ENCODE data around the gene AR.

AR gene

DNA sequence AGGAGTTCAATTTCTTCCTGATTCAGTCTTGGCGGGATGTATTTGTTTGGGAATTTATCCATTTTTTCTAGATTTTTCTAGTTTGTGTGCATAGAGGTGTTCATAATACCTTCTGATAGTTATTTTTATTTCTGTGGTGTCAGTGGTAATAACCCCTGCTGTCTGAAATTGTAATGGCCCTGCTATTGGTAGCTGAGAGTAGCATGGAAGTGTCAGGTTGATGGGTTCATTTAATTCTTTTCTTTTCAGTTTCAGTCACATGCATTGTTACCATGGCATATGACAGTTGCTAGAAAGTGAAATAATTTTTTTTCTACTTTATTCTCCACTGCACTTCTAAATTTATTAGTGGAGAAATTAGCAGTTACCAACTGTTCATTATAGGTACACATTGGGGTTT lies 20.7 kb downstream of the AR start:
- DNase-seq (ENCODE audit: low spot score) (no peak), FAIRE-seq (no peak)

DNA sequence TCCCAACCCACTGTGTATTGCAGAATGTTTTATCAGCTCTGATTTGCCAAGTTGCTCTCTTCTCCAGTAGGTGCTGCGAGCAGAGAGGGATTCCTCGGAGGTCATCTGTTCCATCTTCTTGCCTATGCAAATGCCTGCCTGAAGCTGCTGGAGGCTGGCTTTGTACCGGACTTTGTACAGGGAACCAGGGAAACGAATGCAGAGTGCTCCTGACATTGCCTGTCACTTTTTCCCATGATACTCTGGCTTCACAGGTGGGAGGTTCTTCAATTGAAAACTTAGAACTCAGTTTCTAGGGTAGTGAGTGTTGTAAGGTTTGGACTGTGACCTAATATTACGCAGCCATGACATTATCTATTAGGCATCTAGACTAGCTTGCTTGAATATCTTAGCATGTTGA lies 24.9 kb downstream of the AR start:
- DNase-seq (ENCODE audit: low spot score): no peak
- no peak for FAIRE-seq

DNA sequence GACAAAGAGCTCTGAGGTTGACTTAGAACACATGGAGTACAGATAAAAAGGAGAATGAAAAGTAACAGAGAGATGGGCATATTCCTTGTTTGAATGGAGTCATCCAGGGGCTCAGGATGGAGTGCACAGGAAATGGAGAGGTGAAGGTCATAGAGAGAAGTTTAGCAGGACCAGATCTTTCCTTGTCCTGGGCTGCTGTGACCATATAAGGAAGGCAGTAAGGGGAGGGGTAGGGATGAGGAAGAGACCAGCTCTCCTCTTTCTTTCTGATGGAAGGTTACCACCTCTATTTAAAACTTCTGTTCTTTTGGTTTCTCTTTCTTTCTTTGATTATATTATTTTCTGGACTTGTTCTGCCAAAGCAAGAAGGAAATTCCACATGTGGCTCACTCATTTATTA lies 27.0 kb downstream of the AR start:
- FAIRE-seq: no peak
- no peak for DNase-seq (ENCODE audit: low spot score)

DNA sequence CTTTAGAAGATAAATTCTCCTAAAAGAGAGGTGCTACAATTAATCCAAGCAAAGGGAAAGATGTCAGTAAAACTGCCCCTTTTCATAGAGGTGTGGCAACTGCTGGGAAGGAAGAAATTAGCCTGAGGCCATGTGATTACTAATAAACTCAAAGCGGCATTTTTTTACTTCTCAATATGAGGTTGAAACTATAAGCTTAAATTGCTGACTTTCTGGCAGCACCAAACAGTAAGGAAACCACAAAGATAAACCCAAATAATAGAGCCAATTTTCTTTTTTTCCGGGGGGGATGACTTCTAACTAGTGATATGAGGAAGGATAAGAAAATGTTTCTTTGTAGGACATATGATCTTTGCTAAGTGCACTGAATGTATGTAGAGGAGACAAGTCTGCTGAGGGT lies 30.9 kb downstream of the AR start:
- no peak for FAIRE-seq
- no peak for DNase-seq (ENCODE audit: low spot score)

DNA sequence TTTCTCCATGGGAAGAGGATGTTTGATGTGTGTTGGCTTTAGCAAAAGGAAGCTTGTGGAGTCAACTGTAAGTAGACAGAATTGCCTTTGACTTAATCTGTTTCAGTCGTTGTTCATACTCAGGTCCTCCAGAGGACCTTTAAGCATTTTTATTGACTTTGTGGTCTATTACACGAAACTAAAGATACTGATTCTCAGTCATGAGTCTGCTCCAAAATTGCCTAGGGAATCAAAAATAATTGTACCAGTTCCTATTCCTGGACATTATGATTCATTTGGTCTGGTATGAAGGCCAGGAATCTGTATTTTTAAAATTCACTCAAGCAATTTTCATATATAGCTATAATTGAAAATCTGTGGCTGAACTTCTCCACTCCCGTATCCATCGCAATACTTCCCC lies 38.6 kb downstream of the AR start:
- no peak for FAIRE-seq
- no peak for DNase-seq (ENCODE audit: low spot score)

DNA sequence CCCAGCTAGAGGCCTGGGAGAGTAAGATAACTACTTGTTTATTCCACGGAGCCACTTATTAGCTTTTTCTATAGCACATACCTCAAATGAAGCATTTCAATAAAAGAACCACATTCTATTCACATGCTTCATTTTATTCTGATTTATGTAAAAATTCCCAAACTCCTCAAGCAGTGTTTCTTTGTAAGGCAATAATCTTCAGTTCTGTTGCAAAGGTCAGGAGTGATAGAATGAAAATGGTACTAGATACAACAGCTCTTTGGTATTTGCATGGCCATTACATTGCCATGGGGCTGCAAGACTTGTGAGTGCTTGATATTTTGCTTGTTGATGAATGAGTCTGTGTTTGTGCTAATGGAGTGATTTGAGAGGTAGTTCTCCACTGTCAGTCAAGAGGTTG lies 39.4 kb downstream of the AR start:
- DNase-seq (ENCODE audit: low spot score) (no peak), FAIRE-seq (no peak)

DNA sequence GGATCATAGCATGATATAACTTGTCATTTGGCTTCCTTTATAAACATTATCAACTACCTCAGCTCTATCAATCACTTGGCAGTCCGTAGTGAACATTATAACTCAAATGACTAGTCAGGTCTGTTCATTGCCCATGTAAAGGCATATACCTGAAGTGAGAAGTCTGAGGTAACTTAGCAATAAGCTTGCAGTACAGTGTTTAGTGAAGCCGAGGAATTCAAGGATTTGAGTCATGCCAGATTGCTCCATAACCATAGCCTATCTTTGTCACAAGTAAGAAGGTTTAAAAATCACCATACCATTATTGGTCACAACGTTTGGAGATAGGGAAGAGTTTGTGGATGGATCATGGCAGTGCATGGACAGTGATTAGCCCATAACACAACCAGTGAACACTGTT lies 41.6 kb downstream of the AR start:
- DNase-seq (ENCODE audit: low spot score) (no peak), FAIRE-seq (no peak)

DNA sequence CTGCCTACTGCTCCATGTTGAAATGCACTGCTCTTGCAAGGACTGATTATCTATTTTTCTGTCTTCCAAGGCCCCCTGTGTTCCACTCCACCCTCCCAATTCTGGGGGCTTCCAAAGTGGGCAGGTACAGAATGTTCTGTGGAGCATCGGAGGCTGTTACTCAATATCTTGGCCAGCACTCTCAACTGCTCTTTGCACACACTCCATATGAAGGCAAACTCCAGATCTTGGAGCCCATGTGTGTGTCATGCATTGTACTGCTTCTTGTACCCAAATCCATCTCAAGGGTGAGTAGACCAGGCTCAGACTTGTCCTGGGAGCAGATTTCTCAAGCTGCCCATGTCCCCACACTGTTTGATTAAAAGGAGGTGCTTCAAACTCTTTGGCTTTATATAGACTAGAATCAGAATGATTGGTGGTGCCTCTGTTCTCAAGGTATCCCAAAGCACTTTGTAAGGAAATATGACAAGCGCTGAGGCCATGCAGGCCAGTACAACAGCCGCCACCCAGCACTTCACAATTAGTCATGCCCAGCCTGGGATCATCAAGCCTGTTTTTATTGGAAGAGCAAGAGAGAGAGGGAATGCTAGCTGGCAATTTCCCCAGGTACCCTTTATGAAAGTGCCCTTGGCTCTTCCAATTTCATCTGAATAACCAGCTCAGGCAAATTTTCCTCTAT lies 44.3 kb downstream of the AR start:
- DNase-seq (ENCODE audit: low spot score) (no peak), FAIRE-seq (no peak)

DNA sequence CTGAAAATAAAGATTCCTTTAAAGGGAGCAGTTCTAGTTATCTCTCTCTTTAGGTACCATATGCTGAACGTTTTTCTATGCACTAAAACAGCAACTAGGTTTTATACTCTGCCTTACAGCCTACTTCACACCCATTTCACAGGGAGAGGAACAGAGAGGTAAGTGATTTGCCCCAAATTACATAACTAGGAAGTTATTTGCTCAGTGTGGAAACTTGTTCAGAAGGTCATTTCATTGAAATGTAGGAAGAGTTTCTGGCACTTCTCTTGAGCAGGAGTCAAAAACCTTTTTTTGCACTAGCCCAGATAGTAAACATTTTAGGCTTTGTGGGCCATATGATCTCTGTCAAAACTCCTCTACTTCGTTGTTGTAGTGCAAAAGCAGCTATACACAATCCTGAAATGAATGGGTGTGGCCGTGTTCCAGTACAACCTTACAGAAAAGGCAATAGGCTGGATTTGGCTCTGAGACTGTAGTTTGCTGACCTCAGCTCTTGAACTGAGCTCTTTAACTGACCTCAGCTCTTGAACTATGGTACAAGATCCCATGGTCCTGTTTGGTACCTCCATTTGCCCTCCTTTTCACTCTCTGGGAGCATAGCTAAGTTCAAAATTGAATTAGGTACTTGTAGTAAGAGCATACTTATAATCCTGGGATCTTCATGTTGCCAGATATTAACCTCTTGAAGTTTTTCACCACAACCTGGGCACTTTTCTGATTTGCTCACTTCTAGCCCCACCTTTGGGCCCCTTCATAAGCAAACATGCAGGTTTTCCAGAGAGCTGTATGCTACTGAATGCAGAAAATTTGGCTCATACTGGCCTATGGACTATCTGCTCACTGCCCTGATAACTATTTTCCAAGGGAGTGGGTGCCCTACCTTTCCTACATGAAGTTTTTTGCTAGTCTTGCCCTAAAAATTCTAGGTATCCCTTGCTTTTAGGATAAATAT lies 53.3 kb downstream of the AR start:
- DNase-seq (ENCODE audit: low spot score): no peak
- no peak for FAIRE-seq

DNA sequence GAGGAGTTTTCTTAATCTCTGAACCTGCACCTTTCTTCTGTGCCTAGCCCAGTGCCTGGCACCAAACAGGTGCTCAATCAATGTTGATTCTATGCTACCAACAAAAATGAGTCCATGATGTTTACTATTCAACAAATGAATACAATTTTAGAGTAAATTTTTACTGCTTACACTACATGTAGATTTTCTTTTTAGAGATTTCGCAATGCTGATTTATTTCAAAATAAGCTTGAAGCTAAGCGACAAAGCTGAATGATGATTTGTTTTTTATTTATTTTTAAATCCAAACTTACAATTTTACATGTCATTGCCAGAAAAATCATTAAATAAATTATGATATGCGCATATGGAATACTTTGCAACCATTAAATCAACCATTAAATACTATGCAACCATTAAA lies 55.7 kb downstream of the AR start:
- FAIRE-seq (no peak), DNase-seq (ENCODE audit: low spot score) (no peak)

DNA sequence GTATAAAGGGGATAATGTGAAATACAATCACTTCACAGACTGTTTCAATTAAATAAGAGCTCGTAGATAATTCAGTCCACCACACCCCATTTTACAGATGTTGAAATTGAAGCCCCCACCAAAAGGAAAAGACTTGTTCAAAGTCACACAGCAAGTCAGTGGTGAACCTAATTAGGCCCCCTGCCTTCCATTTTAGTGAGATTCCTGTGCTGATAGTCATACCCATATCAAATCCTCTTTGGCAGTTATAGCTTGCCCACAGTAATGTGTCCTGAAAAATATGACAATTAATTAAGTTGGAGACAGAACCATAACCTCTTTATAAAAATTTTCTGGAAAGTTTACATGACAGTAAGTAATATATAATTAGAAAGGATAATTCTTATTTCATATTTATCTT lies 58.0 kb downstream of the AR start:
- DNase-seq (ENCODE audit: low spot score): no peak
- no peak for FAIRE-seq

DNA sequence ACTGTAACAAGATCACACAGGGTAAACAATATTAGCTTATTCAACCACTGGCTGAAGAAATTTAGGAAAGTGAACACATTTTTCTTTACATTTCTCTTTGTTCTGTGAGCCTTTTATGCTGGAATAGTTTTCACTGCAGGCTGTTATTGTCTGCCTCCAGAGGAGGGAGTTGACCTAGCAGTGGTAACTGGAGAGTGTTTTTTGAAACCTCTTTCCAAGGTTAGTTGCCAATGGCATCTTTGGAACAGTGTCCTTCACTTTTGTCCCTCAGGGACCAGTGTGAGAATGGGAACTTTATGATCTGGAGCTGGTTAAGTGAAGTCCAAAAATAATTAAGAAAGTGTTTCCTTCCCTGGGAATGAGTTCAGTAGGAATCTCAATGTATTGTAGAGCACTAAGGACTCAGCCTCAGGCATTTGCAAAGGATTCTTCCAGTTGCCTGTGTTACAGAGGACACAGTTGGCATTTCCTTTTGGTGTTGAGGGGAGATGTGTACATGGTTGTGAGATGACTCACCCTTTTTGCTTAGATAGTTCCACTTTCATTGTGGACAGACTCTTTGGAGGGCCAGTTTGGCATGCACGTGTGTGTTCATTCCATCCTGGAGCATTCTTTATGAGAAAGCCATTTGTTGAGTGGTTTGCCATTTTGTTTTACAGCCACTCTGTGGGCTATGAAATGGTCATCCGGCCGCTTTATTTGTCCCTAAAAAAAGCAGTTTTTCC lies 61.3 kb downstream of the AR start:
- no peak for FAIRE-seq
- peak; percentile 37 for DNase-seq (ENCODE audit: low spot score)

DNA sequence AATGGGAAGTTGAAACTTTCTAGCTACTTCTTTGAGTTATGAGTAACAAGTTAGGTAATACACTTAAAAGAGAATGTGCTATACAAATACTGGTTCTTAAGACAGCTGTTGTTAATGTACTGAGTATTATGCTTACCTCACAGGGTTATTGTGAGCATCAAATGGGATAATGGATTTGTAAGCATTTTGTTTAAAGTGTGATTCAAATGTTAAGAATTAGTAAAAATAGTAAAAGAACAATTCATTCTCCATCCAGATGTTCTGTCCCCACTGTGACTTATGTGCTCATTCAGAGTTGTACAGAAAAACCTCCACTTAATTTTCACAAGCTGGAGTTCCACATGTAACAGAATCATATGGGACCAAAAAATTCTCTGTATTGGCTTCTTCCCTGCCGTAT lies 63.6 kb downstream of the AR start:
- FAIRE-seq (no peak), DNase-seq (ENCODE audit: low spot score) (no peak)

DNA sequence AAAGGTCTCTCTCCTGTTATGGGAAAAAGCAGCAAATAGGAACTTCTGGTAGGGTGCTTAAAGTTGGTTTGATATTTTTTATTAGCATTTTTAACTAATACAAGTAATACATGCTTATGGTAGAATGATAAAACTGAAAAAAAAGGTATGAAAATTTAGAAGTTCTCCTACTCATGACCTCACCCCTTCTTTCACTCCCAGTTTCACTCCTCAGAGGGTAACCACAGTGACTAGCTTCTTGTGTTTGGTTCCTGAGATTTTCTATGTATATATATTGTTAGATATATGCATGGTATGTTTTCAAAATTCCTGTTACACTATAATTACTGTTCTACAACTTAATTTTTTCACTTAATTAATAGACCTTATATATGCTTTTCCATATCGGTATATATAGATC lies 66.5 kb downstream of the AR start:
- DNase-seq (ENCODE audit: low spot score): no peak
- no peak for FAIRE-seq

DNA sequence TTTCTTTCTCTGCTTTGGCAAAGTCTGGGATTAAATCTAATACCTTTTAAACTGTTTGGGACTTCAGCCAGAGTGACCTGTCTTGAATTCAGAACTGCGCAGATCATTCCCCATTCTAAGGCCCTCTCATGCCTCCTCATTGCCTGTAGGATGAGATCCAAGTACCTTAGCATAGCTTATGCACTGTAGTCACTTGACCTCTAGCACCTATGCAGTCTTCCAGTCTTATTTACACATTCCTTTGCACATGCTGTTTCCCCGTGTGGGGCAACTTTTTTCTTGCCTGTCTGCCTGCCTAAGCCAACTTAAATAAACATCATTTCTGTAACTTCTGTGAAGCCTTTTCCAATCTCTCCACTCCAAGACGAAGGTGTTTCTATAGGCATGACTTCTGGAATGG lies 68.4 kb downstream of the AR start:
- no peak for FAIRE-seq
- DNase-seq (ENCODE audit: low spot score): no peak

DNA sequence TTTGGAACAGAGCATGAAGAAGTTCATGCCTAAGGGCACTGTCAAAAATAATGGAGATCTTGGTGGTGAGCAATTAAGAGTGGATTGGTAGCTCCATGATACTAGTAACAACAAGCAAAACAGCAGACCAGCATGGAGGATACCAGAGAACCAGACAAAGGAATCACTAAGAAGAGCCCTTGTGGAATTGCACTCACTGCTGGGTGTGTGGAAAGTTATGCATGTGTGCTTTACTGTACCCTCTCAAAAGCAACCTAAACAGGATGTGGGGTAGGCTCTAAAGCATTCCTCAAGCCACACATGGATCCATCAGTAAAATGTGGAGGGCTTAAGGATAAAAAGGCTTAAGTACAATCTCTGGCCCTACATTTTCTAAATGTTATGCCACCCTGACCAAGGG lies 69.5 kb downstream of the AR start:
- FAIRE-seq (no peak), DNase-seq (ENCODE audit: low spot score) (no peak)

DNA sequence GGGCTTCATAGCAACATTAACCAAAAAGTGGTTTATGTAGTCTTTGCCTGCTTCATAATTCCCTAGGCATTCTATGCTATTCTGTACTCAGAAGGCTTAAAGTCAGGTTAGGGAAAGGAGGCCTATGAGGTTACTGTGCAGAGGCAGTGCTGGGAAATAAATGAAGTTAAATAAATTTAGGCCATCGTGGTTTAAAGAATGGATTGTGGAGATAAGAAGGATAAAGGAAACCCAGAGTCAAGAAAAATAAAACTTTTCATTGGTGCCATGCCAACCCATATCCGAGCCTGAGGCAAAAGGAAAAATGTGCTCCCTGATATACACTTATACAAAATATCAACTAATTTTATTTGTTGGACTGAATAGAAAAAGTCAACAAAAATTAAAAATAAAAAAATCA lies 70.2 kb downstream of the AR start:
- no peak for FAIRE-seq
- no peak for DNase-seq (ENCODE audit: low spot score)

DNA sequence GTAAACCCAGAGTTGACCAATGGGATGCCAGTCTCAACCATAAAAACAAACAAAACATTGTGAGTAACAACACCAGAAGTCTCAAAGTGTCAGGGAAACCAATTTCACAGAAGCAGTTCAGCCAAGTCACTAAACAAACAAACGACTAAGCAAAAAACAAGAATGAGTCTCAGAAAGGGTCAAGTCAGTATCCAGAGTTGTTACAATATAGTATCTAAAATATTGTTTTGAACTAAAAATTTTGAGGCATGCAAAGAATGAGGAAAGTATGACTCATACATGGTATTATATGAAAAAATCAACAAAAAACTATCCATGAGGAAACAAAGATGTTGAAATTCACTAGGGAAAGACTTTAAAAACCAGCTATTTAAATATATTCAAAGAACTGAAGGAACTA lies 70.6 kb downstream of the AR start:
- FAIRE-seq: no peak

DNA sequence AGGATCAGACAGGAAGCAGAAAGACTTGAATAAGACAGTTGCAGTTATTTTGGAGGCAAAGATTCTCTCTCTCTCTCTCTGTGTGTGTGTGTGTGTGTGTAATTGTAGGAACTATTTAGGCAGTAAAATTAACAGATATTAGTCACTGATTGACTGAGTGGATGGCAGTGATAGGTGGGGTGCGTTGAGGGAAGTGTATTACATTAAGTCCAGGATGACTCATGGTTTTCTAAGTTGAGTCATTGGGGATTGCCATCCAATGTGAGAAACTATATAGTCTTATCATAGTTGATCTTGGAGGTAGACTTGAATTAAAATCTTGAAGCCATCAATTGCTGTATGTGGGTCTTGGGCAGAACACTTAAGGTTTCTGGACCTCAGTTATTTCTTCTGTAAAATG lies 75.4 kb downstream of the AR start:
- peak; percentile 6 for DNase-seq (ENCODE audit: low spot score)

More for the DNA sequence above, 70.6 kb downstream of the AR start:
- DNase-seq (ENCODE audit: low spot score): no peak

DNA sequence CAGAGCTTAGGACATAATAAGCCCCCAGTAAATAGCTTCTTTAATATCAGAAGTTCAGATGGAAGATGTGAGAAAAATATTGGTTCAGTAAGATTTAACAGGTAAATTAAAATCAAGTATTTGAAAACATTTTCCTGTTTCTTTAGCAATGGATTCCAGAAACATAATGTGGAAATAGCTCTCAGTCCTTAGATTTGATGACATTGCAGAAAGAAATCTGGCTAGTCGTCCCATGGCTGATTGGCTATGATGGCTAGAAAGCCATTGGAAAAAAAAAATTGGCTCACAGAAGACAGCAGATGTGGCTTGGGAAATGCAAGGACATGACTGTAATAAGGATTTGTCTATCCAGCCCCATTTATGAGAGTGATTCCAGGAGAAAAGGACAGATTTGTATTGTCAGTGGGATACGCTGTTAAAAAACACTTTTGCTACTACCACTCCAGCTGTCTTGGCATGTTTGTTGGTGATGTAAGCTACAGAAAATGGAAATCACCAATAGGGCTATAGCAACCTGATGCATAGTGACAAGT lies 78.3 kb downstream of the AR start:
- DNase-seq (ENCODE audit: low spot score): no peak
- no peak for FAIRE-seq

More for the DNA sequence above, 75.4 kb downstream of the AR start:
- no peak for FAIRE-seq

DNA sequence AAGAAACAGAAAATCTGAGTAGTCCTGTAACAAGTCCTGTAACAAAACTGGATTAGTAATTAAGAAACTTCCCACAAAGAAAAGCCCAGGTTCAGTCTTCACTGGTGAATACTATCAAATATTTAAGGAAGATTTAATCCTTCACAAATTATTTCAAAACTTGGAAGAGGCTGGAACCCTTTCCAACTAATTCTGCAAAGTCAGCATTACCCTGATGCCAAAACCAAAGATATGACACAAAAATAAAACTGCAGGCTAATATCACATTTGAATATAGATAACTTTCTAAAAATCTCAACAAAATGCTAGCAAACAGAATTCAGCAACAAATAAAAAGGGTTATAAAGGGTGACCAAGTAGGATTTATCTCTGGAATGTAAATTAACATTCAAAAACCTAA lies 80.5 kb downstream of the AR start:
- DNase-seq (ENCODE audit: low spot score) (no peak), FAIRE-seq (no peak)

DNA sequence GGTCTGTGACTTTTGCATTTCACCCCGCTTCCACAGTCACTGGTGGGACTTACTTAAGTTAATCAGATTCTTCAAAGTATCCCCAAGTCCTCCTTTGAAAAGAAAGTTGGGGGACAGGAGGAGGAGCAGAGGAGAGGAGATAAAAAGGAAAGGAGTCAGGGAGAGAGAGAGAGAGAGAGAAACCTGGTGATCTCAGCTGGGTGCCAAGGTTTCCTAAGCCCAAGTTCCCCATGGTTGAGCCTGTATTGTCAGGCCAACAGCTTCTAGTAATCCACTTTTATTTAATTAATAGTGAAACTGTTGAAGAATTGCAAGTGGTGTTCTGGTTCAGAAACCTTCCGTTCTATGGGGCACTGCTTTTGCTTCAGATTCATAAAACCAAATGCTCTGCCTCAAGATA lies 91.6 kb downstream of the AR start:
- FAIRE-seq (no peak), DNase-seq (ENCODE audit: low spot score) (no peak)
